Measurements from ENCODE around the gene SNCB. TPM values are rescaled to one million over a fixed set of nuclear protein-coding genes. Genes with fewer than 3 reads are reported as not detected.
A peak's percentile ranks its signal among the peaks of the same experiment; 100 is the strongest.

The SNCB gene
- total RNA-seq, 1 donor from 2014 or later, result 0.44 TPM

DNA sequence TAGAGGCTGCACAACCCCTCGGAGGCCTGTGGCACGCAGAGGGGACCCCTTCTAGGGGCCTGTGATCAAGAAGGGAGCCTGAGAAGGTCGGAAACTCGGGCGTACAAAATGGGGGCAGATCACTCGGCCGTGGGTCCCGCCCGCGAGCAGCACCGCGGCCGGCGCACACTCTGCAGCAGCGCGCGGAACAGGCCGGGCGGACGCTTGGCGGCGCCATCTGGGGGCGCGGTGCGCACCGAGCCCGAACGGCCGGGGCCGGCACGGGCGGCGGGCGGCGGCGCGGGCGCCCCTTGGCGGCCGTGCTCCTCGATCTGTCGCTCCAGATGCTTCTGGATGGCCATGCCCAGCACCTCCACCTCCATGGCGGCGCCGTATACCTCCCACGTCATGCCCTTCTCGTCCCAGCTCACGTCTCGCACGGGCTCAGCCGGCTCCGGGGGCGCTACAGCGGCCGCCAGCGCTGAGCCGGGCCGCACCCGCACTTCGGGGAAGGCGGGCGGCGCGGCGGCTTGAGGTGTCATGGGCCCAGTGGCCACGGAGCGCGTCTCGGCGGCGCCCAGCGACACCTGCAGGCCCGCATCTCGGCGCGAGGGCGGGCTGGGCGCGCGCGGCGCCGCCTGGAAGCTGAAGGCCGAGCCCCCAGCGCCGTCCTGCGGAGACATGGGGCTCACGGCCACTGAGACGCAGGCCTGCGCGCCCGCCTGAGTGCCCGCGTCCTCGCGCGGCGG is 33.5 kb downstream of the SNCB start:
- no peaks in the 10 kb centered on the region for H3K9me3 ChIP-seq (replicated peaks)
- H3K36me3 ChIP-seq, result no peaks in the 10 kb centered on the region
- peaks cover 61% of the 10 kb centered on the region for H3K27me3 ChIP-seq (ENCODE audit: low read depth)
- DNase-seq, result peak; percentile 22
- peaks cover 9% of the 10 kb centered on the region for H3K4me1 ChIP-seq
- no peak overlapping the region for H3K27ac ChIP-seq (replicated peaks)
- peak overlapping the region; percentile 57 for H3K4me3 ChIP-seq
- intact Hi-C loops (cut with micrococcal nuclease), result no loop called here
- TF ChIP-seq, protein P1, sequence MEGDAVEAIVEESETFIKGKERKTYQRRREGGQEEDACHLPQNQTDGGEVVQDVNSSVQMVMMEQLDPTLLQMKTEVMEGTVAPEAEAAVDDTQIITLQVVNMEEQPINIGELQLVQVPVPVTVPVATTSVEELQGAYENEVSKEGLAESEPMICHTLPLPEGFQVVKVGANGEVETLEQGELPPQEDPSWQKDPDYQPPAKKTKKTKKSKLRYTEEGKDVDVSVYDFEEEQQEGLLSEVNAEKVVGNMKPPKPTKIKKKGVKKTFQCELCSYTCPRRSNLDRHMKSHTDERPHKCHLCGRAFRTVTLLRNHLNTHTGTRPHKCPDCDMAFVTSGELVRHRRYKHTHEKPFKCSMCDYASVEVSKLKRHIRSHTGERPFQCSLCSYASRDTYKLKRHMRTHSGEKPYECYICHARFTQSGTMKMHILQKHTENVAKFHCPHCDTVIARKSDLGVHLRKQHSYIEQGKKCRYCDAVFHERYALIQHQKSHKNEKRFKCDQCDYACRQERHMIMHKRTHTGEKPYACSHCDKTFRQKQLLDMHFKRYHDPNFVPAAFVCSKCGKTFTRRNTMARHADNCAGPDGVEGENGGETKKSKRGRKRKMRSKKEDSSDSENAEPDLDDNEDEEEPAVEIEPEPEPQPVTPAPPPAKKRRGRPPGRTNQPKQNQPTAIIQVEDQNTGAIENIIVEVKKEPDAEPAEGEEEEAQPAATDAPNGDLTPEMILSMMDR (IDR thresholded peaks at IDR 0.05; ENCODE audit: borderline replicate concordance), result peak; percentile 45

- TF ChIP-seq, protein P1 (IDR thresholded peaks at IDR 0.05; ENCODE audit: borderline replicate concordance), result no peak
Observed at GRCh38 chr5:176596069-176596644, 34.2 kb downstream of the SNCB start.

DNA sequence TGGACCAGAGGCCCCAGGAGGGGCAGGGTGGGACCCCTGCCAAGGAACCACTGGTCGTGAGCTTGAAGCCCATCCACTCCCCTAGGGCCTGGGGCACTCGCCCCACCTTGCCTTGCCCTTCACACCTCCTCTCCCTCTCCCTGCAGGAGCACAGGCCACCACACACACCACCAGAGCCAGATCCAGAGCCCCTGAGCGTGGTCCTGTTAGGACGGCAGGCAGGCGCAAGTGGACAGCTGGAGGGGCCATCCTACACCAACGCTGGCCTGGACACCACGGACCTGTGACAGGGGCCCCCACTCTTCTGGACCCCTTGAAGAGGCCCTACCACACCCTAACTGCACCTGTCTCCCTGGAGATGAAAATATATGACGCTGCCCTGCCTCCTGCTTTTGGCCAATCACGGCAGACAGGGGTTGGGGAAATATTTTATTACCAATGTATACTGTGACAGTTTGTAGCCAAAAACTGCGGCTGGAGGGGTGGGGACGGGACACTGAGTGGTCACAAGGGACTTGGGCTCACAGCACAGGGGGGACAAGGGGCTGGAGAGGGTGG is 34.9 kb downstream of the SNCB start:
- intact Hi-C loops (cut with micrococcal nuclease), result no loop called here
- H3K4me3 ChIP-seq, result no peak overlapping the region
- DNase-seq, result no peak
- no peaks in the 10 kb centered on the region for H3K9me3 ChIP-seq (replicated peaks)
- H3K4me1 ChIP-seq, result peaks cover 9% of the 10 kb centered on the region
- no peak overlapping the region for H3K27ac ChIP-seq (replicated peaks)
- TF ChIP-seq, protein P1 (IDR thresholded peaks at IDR 0.05; ENCODE audit: borderline replicate concordance), result no peak
- no peaks in the 10 kb centered on the region for H3K36me3 ChIP-seq
- H3K27me3 ChIP-seq (ENCODE audit: low read depth), result peaks cover 59% of the 10 kb centered on the region

More at GRCh38 chr5:176596069-176596644, 34.2 kb downstream of the SNCB start:
- Histone ChIP-seq H3K36me3 (no peaks in the 10 kb centered on the region), H3K27me3 (ENCODE audit: low read depth) (peaks cover 59% of the 10 kb centered on the region), H3K4me1 (peaks cover 9% of the 10 kb centered on the region), H3K27ac (replicated peaks) (no peak overlapping the region), H3K4me3 (peak overlapping the region; percentile 57), H3K9me3 (replicated peaks) (no peaks in the 10 kb centered on the region)
- intact Hi-C loops (cut with micrococcal nuclease), result no loop called here
- no peak for DNase-seq

GRCh38 chr5:176594554-176594953 is 35.8 kb downstream of the SNCB start:
- Histone ChIP-seq H3K36me3 (no peaks in the 10 kb centered on the region), H3K27me3 (ENCODE audit: low read depth) (peaks cover 58% of the 10 kb centered on the region), H3K27ac (replicated peaks) (no peak overlapping the region), H3K4me1 (peaks cover 9% of the 10 kb centered on the region), H3K9me3 (replicated peaks) (no peaks in the 10 kb centered on the region), H3K4me3 (no peak overlapping the region)
- TF ChIP-seq, protein P1 (IDR thresholded peaks at IDR 0.05; ENCODE audit: borderline replicate concordance), result no peak
- intact Hi-C loops (cut with micrococcal nuclease), result no loop called here
- DNase-seq, result no peak

DNA sequence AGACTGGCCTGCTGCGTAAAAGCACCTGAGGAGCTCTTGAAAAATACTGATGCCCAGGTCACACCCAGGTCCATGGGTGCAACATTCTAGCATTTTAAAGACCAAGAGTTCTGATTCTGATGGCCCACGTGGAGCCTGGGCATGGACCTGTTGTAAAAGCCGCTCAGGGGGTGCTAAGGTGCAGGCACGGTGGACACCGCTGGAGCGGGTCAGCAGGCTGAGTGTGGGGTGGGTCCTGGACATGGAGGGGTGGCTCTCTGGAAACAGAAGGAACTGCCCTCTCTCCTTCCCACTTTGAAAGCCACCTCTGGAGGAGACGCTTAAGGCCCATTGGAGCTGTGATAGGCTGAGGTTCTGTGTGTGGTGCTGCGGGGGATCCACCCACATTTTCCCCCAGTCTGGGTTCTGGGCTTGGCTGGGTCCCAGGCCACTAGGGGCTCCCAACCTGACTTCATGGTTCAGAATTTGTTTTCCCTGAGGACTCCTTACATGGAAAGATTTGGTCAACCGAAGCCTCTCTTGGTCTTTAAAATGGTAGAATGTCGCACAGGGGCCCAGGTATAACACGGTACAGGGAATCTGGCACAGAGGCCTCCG is 37.0 kb downstream of the SNCB start:
- peaks cover 46% of the 10 kb centered on the region for H3K27me3 ChIP-seq (ENCODE audit: low read depth)
- intact Hi-C loops (cut with micrococcal nuclease), result no loop called here
- TF ChIP-seq, protein P1 (IDR thresholded peaks at IDR 0.05; ENCODE audit: borderline replicate concordance), result no peak

More for the DNA sequence above, 37.0 kb downstream of the SNCB start:
- Histone ChIP-seq H3K27ac (replicated peaks) (no peak overlapping the region), H3K36me3 (no peaks in the 10 kb centered on the region), H3K4me3 (no peak overlapping the region), H3K4me1 (peaks cover 9% of the 10 kb centered on the region), H3K9me3 (replicated peaks) (no peaks in the 10 kb centered on the region)
- DNase-seq, result no peak

Data from left ventricle myocardium inferior (tissue), 1 donor.